ENCODE measurements around the gene LCN9.

LCN9 gene

DNA sequence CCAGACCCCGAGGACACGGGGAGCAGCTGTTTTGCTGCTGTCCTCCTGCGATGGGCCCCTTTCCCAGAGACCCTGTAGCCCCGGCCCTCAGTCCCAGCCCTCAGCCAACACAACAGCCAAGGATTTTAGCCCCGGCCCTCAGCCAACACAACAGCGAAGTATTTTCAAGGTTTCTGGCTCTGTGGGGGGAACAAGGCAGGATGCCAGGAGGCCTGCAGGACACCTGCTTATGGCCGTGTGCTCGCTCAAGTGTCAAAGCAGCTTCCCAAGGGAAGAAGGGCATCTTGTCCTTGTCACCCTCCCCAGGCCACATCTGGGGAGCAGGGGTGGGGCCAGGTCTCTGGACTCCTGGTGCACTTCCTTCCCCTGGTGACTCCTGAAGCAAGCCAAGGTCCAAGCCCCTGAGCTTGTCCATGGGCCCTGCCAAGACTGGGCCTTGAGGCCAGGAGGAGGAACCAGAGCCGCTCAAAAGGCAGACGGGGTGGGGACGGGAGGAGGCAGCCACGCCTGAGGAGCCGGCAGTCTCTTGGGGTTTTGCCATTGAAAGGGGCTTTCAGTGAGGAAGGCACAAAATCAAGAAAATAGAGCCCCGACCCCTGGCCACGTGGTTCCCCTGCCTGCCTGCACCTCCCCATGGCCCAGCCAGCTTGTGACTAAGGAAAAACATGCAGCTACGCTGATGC lies 49.6 kb downstream of the LCN9 start:
- intact Hi-C loops (cut with DNase I; ENCODE audit: low total_unique reads), result no loop called here
- H3K27me3 ChIP-seq, result peaks cover 0 to 79% of the 10 kb centered on the region in 2 donors

DNA sequence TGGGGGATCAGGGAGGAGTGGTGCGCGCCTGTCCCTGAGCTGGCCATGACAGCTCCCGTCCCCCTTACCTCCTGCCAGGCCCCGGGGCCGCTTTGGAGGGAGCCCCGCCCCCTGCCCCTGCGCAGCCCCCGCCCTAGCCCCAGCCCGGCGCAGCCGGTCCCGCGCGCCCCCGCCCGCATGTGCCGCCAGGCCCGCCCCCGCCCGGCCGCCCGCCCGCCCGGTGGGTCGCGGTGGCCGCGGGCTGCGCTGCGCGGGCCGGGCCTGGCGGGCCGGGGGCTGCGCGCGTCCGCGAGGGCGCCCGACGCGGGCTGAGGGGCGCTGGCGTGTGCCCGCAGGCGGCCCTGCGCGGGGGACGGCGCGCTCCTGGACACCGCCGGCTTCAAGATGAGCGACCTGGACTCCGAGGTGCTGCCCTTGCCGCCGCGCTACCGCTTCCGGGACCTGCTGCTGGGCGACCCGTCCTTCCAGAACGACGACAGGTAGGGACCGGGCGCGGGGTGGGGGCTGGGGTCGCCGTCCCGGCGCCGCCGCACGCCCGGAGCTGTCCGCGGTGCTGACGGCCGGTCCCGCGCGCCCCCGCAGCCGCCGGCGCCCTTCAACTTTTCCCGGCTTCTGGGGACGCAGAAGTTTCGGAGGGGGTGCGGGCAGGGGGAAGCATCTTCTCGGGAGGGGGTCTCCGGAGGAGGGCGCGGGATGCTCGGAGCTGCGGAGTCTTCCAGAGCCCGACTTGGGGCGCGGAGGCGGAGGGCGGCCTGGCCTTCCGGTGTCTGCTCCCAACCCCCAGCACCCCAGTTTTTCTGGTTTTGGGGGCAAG lies 51.3 kb downstream of the LCN9 start:
- Histone ChIP-seq H3K9me3 (no peaks in the 10 kb centered on the region), H3K27ac (no peak overlapping the region), H3K27me3 (peaks cover 0 to 81% of the 10 kb centered on the region in 2 donors), H3K4me3 (no peak overlapping the region), H3K4me1 (peaks cover 0 to 7% (median 2%) of the 10 kb centered on the region in 4 donors), H3K36me3 (no peaks in the 10 kb centered on the region)
- TF ChIP-seq, protein P1, sequence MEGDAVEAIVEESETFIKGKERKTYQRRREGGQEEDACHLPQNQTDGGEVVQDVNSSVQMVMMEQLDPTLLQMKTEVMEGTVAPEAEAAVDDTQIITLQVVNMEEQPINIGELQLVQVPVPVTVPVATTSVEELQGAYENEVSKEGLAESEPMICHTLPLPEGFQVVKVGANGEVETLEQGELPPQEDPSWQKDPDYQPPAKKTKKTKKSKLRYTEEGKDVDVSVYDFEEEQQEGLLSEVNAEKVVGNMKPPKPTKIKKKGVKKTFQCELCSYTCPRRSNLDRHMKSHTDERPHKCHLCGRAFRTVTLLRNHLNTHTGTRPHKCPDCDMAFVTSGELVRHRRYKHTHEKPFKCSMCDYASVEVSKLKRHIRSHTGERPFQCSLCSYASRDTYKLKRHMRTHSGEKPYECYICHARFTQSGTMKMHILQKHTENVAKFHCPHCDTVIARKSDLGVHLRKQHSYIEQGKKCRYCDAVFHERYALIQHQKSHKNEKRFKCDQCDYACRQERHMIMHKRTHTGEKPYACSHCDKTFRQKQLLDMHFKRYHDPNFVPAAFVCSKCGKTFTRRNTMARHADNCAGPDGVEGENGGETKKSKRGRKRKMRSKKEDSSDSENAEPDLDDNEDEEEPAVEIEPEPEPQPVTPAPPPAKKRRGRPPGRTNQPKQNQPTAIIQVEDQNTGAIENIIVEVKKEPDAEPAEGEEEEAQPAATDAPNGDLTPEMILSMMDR (IDR thresholded peaks at IDR 0.05), result no peak
- intact Hi-C loops (cut with DNase I; ENCODE audit: low total_unique reads), result no loop called here
- DNase-seq, result no peak

More for the DNA sequence above, 49.6 kb downstream of the LCN9 start:
- peaks cover 0 to 7% (median 2%) of the 10 kb centered on the region in 4 donors for H3K4me1 ChIP-seq
- no peak for DNase-seq
- H3K27ac ChIP-seq, result no peak overlapping the region
- H3K9me3 ChIP-seq, result no peaks in the 10 kb centered on the region
- H3K4me3 ChIP-seq, result no peak overlapping the region
- TF ChIP-seq, protein P1 (IDR thresholded peaks at IDR 0.05), result no peak
- no peaks in the 10 kb centered on the region for H3K36me3 ChIP-seq

DNA sequence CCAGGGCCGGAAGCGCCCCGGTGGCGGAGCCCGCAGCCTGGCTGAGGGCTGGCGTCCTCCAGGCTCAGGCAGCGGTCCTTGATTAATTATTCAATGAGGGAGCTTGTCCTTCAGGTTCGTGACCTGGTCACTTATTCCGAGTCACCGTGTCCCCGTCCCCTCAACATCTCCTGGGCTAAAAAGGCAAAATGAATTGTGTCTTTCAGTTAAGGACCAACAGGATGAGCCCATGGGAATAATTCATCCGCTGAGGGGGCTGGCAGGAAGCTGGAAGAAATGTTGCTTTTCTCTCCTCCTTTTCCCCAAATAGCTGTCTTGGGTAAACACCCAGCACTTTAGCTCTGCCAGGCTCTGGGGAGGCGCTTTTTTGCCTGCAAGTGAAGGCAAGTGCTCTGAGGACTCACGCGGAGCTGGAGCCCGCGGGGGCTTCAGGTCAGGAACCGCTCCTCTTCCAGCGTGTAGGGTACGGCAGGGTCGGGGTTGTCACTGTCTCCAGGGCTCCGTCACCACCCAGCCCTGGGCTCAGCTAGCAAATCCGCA lies 52.0 kb downstream of the LCN9 start:
- peaks cover 0 to 86% of the 10 kb centered on the region in 2 donors for H3K27me3 ChIP-seq
- H3K4me3 ChIP-seq, result no peak overlapping the region

DNA sequence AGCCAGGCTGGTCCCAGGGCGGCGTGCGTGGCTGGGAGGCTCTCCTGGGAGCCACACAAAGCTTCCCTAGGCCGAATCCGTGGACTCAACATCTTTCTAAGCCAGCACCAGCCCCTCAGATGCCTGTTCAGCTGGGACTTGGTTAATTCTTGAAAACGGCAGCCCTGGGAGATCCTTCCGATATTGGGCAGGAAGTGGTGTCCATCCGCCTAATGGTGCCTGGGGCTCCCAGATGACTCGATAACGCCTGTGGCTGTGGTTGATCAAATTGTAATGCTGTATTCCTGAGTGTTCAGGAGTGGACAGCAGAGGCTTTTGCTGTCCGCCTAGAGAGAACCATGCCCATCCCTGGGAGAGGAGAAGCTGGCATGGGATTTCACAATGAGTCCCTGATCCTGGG lies 52.9 kb downstream of the LCN9 start:
- Histone ChIP-seq H3K36me3 (no peaks in the 10 kb centered on the region), H3K9me3 (no peaks in the 10 kb centered on the region), H3K4me1 (peaks cover 0 to 7% (median 2%) of the 10 kb centered on the region in 4 donors), H3K27me3 (peaks cover 0 to 95% of the 10 kb centered on the region in 2 donors), H3K4me3 (no peak overlapping the region), H3K27ac (no peak overlapping the region)
- intact Hi-C loops (cut with DNase I; ENCODE audit: low total_unique reads), result no loop called here
- TF ChIP-seq, protein P1 (IDR thresholded peaks at IDR 0.05), result no peak
- no peak for DNase-seq

More for the DNA sequence above, 52.0 kb downstream of the LCN9 start:
- Histone ChIP-seq H3K36me3 (no peaks in the 10 kb centered on the region), H3K4me1 (peaks cover 0 to 7% (median 2%) of the 10 kb centered on the region in 4 donors), H3K27ac (no peak overlapping the region), H3K9me3 (no peaks in the 10 kb centered on the region)
- no peak for DNase-seq
- TF ChIP-seq, protein P1 (IDR thresholded peaks at IDR 0.05), result no peak
- intact Hi-C loops (cut with DNase I; ENCODE audit: low total_unique reads), result no loop called here

Measured in tibial artery (tissue), 4 donors.